ENCODE measurements around the gene SCGB3A2.

DNA sequence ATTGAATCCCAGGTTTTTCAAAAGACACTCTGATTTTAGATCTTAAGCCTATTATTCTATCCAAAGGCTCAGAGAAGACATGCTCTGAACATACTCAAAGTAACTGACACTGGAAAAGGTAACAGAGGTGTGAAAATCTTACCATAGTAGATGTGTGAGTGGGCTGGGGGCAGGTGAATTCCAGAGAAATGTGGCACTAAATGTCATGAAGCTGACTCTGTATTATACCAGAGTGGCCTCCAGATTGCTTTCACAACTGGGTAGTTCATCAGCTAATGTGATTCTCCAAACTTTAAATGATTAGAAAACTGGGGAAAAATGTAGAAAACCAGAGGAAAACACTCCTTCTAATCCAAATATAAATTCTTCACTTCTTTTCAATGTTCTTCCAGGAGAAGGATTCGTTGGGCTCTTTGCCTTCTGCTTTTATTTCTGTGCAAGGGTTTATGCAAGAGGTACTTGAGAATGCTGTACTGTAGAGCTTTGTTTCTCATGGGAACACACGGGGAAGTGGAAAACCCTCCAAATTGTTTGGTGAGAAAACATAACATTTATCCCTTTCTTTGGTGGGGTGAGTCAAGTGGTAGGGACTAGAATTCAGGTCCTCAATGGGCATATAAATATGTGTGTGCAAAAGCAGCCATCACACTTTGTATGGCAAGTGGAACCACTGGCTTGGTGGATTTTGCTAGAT lies at the start of gene SCGB3A2:
- TF ChIP-seq, protein P1, sequence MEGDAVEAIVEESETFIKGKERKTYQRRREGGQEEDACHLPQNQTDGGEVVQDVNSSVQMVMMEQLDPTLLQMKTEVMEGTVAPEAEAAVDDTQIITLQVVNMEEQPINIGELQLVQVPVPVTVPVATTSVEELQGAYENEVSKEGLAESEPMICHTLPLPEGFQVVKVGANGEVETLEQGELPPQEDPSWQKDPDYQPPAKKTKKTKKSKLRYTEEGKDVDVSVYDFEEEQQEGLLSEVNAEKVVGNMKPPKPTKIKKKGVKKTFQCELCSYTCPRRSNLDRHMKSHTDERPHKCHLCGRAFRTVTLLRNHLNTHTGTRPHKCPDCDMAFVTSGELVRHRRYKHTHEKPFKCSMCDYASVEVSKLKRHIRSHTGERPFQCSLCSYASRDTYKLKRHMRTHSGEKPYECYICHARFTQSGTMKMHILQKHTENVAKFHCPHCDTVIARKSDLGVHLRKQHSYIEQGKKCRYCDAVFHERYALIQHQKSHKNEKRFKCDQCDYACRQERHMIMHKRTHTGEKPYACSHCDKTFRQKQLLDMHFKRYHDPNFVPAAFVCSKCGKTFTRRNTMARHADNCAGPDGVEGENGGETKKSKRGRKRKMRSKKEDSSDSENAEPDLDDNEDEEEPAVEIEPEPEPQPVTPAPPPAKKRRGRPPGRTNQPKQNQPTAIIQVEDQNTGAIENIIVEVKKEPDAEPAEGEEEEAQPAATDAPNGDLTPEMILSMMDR (IDR thresholded peaks at IDR 0.05), result no peak
- TF ChIP-seq POLR2AphosphoS5 (IDR thresholded peaks at IDR 0.05; ENCODE audit: low read depth, low read length), result no peak
- TF ChIP-seq, protein P2, sequence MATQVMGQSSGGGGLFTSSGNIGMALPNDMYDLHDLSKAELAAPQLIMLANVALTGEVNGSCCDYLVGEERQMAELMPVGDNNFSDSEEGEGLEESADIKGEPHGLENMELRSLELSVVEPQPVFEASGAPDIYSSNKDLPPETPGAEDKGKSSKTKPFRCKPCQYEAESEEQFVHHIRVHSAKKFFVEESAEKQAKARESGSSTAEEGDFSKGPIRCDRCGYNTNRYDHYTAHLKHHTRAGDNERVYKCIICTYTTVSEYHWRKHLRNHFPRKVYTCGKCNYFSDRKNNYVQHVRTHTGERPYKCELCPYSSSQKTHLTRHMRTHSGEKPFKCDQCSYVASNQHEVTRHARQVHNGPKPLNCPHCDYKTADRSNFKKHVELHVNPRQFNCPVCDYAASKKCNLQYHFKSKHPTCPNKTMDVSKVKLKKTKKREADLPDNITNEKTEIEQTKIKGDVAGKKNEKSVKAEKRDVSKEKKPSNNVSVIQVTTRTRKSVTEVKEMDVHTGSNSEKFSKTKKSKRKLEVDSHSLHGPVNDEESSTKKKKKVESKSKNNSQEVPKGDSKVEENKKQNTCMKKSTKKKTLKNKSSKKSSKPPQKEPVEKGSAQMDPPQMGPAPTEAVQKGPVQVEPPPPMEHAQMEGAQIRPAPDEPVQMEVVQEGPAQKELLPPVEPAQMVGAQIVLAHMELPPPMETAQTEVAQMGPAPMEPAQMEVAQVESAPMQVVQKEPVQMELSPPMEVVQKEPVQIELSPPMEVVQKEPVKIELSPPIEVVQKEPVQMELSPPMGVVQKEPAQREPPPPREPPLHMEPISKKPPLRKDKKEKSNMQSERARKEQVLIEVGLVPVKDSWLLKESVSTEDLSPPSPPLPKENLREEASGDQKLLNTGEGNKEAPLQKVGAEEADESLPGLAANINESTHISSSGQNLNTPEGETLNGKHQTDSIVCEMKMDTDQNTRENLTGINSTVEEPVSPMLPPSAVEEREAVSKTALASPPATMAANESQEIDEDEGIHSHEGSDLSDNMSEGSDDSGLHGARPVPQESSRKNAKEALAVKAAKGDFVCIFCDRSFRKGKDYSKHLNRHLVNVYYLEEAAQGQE (IDR thresholded peaks at IDR 0.05; ENCODE audit: insufficient read depth in 1 of 2, low read depth in 2 of 2, low read length in 1 of 2), result no peak
- TF ChIP-seq TCF7L2 (IDR thresholded peaks at IDR 0.05; ENCODE audit: low read depth, low read length), result no peak
